Measurements from ENCODE around the gene WSCD1.

DNA sequence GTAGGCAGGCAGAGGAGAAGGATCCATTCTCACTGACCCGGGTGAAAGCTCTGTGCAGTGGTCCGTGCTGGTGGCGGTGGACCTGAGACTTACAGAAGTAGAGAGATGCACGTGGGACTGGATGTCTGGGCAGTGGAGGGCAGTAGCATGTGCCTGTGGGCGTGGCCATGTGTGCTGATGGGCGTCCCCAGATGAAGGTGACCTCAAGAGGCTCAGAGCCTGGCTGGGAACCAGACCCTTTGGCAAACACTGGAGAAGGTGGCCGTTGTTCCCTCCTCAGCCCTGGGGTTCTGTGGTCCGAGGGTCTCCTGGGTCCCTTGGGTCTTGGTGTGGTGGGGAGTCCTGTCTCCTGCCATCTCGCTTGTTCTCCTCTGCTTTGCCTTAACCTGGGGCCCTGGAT lies 15.6 kb downstream of the WSCD1 start:
- TF ChIP-seq, protein P1, sequence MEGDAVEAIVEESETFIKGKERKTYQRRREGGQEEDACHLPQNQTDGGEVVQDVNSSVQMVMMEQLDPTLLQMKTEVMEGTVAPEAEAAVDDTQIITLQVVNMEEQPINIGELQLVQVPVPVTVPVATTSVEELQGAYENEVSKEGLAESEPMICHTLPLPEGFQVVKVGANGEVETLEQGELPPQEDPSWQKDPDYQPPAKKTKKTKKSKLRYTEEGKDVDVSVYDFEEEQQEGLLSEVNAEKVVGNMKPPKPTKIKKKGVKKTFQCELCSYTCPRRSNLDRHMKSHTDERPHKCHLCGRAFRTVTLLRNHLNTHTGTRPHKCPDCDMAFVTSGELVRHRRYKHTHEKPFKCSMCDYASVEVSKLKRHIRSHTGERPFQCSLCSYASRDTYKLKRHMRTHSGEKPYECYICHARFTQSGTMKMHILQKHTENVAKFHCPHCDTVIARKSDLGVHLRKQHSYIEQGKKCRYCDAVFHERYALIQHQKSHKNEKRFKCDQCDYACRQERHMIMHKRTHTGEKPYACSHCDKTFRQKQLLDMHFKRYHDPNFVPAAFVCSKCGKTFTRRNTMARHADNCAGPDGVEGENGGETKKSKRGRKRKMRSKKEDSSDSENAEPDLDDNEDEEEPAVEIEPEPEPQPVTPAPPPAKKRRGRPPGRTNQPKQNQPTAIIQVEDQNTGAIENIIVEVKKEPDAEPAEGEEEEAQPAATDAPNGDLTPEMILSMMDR (conservative IDR thresholded peaks at IDR 0.05; ENCODE audit: low read depth, low read length) = no peak
- TF ChIP-seq EZH2phosphoT487 (IDR thresholded peaks at IDR 0.05; ENCODE audit: borderline replicate concordance, low read length) = no peak
